ENCODE measurements around the gene TNFRSF13B. TPM values are rescaled to one million over a fixed set of nuclear protein-coding genes. Genes with fewer than 3 reads are reported as not detected.

TNFRSF13B gene
- total RNA-seq, 4 donors from 2014 or later = 9.2 TPM; not detected in 3

DNA sequence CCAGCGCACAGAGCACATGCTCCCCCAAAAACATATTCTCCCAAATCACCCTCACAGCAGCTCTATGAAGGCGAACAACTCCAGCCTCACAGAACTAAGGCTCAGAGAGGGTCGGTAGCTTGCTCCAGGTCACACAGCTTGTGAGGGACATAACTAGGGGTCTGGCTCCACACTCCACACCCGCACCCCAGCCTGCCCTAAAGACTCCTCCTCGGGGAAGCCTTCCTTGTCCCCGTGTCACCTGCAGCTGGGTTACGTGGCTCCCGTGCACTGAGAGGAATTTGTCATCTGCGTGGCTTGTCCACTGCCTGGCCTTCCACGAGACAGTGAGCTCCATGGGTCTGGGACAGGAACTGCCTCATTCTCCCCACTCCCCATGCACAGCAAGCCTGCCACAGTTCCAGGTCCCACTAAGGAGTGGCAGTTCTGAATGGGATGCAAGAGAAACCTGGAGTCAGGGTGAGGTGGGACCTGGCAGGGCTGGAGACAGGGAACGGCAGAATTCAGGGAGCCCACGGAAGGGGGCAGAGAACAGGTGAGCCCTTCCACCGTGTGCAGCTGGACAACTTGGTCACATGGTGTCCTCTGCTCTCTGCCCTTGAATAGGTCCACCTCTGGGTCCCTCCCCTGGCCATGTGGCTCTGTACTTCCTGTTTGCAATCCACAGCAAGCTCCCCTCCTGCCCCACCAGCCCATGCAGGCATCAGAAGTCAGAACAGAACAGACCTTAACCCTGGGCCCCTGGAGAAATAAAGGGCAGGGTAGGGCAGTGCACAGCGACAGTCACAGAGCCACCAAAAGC lies 27.4 kb downstream of the TNFRSF13B start:
- intact Hi-C loops (cut with DNase I; ENCODE audit: low total_unique reads) (no loop called here), in situ Hi-C loops (cut with MboI; ENCODE audit: low pct_ligation_motif_present in 1 of 4, low pct_unique_long_range_greater_than_20kb in 1 of 4, low sequenced_read_pairs in 3 of 4) (no loop called here)
- Histone ChIP-seq H3K27ac (no peak overlapping the region), H3K4me1 (no peaks in the 10 kb centered on the region), H3K36me3 (no peaks in the 10 kb centered on the region), H3K9me3 (peaks cover 9 to 11% of the 10 kb centered on the region in 2 donors), H3K4me3 (no peak overlapping the region), H3K27me3 (no peaks in the 10 kb centered on the region)
- no peak for TF ChIP-seq POLR2AphosphoS5 (IDR thresholded peaks at IDR 0.05)
- no peak for TF ChIP-seq EP300 (IDR thresholded peaks at IDR 0.05; ENCODE audit: low read depth)
- TF ChIP-seq, protein P1, sequence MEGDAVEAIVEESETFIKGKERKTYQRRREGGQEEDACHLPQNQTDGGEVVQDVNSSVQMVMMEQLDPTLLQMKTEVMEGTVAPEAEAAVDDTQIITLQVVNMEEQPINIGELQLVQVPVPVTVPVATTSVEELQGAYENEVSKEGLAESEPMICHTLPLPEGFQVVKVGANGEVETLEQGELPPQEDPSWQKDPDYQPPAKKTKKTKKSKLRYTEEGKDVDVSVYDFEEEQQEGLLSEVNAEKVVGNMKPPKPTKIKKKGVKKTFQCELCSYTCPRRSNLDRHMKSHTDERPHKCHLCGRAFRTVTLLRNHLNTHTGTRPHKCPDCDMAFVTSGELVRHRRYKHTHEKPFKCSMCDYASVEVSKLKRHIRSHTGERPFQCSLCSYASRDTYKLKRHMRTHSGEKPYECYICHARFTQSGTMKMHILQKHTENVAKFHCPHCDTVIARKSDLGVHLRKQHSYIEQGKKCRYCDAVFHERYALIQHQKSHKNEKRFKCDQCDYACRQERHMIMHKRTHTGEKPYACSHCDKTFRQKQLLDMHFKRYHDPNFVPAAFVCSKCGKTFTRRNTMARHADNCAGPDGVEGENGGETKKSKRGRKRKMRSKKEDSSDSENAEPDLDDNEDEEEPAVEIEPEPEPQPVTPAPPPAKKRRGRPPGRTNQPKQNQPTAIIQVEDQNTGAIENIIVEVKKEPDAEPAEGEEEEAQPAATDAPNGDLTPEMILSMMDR (IDR thresholded peaks at IDR 0.05) = no peak
- no peak for TF ChIP-seq POLR2A (IDR thresholded peaks at IDR 0.05)
- no peak for DNase-seq
- WGBS, 2 donors (ENCODE audit: low coverage in 1 of 2) = 81% methylated on average over 14 of the region's 14 CpGs; no CpG with 5 or more reads in 1 of the 2 donors

DNA sequence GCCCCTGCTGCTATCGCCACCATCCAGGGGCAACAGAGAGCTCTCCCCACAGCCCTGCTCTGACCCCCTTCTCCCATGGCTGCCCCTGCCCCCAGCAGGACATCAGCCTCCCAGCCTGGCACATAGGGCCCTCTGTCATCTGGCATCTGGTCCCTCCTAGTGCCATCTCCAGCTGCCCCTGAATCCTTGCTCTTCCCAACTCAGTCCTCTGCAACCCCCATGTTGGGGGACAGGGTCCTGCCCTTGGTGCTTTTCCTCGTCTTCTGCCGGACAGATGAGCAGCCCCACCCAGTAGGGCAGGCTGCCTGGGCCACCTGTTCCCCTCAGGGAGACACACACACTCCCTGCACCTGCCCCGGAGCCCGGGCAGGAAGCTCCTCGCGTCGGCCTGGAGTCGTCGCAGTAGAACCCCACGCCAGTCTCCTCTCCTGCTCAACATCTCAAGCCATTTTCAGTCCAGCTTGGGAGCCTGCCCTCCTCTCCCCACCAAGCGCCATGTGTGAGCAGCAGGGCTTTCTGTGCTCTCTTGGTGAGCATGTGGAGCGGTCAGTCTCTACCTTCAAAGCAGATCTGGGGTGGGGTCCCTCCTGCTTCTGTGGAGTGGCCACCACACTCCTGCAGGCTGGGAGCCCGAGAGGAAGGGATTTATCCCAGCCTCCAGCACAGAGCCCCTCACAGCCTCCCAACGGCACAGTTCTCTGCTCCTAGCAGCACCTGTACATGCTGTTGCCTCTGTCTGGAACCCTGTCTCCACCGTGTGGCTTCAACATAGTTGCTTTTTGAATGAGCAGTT lies 28.2 kb downstream of the TNFRSF13B start:
- no peak for DNase-seq

DNA sequence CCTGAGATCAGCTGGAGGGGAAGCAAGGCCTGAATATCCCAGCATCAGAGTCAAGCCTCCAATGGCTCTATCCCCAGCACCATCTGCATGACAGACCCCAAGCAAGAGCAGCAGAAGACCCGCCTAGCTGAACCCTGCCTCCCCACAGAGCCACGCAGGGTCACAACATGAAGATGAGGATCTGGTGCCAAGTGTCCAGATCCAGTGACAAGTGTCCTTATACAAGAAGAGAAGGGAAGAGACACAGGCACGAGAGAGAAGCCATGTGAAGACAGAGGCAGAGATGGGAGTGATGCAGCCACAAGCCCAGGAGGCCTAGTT lies 28.9 kb downstream of the TNFRSF13B start:
- DNase-seq = no peak
- TF ChIP-seq, protein P1 (IDR thresholded peaks at IDR 0.05) = no peak
- no peak for TF ChIP-seq POLR2A (IDR thresholded peaks at IDR 0.05)
- no peak for TF ChIP-seq EP300 (IDR thresholded peaks at IDR 0.05; ENCODE audit: low read depth)
- no peak for TF ChIP-seq POLR2AphosphoS5 (IDR thresholded peaks at IDR 0.05)
- no peak overlapping the region for H3K27ac ChIP-seq
- intact Hi-C loops (cut with DNase I; ENCODE audit: low total_unique reads) = no loop called here
- no peaks in the 10 kb centered on the region for H3K27me3 ChIP-seq
- H3K4me1 ChIP-seq = no peaks in the 10 kb centered on the region
- 50 to 81% methylated on average over 1 to 3 of the region's 3 CpGs for WGBS, 2 donors (ENCODE audit: low coverage in 1 of 2)
- in situ Hi-C loops (cut with MboI; ENCODE audit: low pct_ligation_motif_present in 1 of 4, low pct_unique_long_range_greater_than_20kb in 1 of 4, low sequenced_read_pairs in 3 of 4) = no loop called here
- H3K4me3 ChIP-seq = no peak overlapping the region
- H3K9me3 ChIP-seq = no peaks in the 10 kb centered on the region
- no peaks in the 10 kb centered on the region for H3K36me3 ChIP-seq

More for the DNA sequence above, 28.2 kb downstream of the TNFRSF13B start:
- H3K9me3 ChIP-seq = peaks cover 3 to 6% of the 10 kb centered on the region in 2 donors
- in situ Hi-C loops (cut with MboI; ENCODE audit: low pct_ligation_motif_present in 1 of 4, low pct_unique_long_range_greater_than_20kb in 1 of 4, low sequenced_read_pairs in 3 of 4) (no loop called here), intact Hi-C loops (cut with DNase I; ENCODE audit: low total_unique reads) (no loop called here)
- H3K27me3 ChIP-seq = no peaks in the 10 kb centered on the region
- 28 to 58% methylated on average over 6 to 16 of the region's 16 CpGs for WGBS, 2 donors (ENCODE audit: low coverage in 1 of 2)
- no peak overlapping the region for H3K4me3 ChIP-seq
- TF ChIP-seq POLR2AphosphoS5 (IDR thresholded peaks at IDR 0.05) (no peak), POLR2A (IDR thresholded peaks at IDR 0.05) (no peak), EP300 (IDR thresholded peaks at IDR 0.05; ENCODE audit: low read depth) (no peak)
- TF ChIP-seq, protein P1 (IDR thresholded peaks at IDR 0.05) = no peak
- no peaks in the 10 kb centered on the region for H3K36me3 ChIP-seq
- H3K4me1 ChIP-seq = no peaks in the 10 kb centered on the region
- H3K27ac ChIP-seq = no peak overlapping the region
